Nephron (organoid): ENCODE data around the gene SLIT1.

ENCODE experiments used
- H3K27ac Mint-ChIP-seq, 3 experiments: 2 replicates each; pipeline ENCODE4 v1.8.0; 2020; ENCODE audit warnings: mixed read lengths in 3 of 3, mild to moderate bottlenecking in 2 of 3, moderate library complexity in 1 of 3
- H3K27me3 Mint-ChIP-seq: 2 replicates; pipeline ENCODE4 v1.8.0; 2021; ENCODE audit warnings: low read depth, mild to moderate bottlenecking, moderate library complexity, mixed read lengths
- H3K36me3 Mint-ChIP-seq: 2 replicates; pipeline ENCODE4 v1.8.0; 2020; ENCODE audit warnings: low read depth, mixed read lengths
- H3K4me1 Mint-ChIP-seq: 2 replicates; pipeline ENCODE4 v1.8.0; 2020; ENCODE audit warnings: mixed read lengths
- H3K4me3 Mint-ChIP-seq, 3 experiments: 2 replicates each; pipeline ENCODE4 v1.8.0; 2020; ENCODE audit warnings: mild to moderate bottlenecking in 3 of 3, mixed read lengths in 3 of 3, moderate library complexity in 2 of 3
- H3K9me3 Mint-ChIP-seq: 2 replicates; pipeline ENCODE4 v1.8.0; 2020; ENCODE audit warnings: mixed read lengths
- CTCF ChIP-seq, 3 experiments: fragments of 200-600 bp; sonication (generic); IDR thresholded peaks; one replicate each; pipeline ENCODE4 v1.5.0; 2021; ENCODE audit warnings: antibody characterized with exemption in 3 of 3; ENCODE audit not compliant: unreplicated experiment in 3 of 3

The SLIT1 gene

GRCh38 chr10:97017474-97017903, 168.3 kb downstream of the SLIT1 start:
- Mint-ChIP-seq H3K4me1 (peaks cover 10% of the 10 kb centered on the region), H3K27ac (no peak overlapping the region), H3K36me3 (no peaks in the 10 kb centered on the region), H3K27me3 (peaks cover 14% of the 10 kb centered on the region), H3K4me3 (no peak overlapping the region), H3K9me3 (no peaks in the 10 kb centered on the region)
- no peak for TF ChIP-seq CTCF (IDR thresholded peaks at IDR 0.05; ENCODE audit: unreplicated experiment in 3 of 3)

GRCh38 chr10:97016728-97017473, 168.9 kb downstream of the SLIT1 start:
- Mint-ChIP-seq H3K9me3 (peaks cover 2% of the 10 kb centered on the region), H3K27me3 (peaks cover 11% of the 10 kb centered on the region), H3K27ac (no peak overlapping the region), H3K4me1 (peaks cover 10% of the 10 kb centered on the region), H3K36me3 (no peaks in the 10 kb centered on the region), H3K4me3 (no peak overlapping the region)
- no peak for TF ChIP-seq CTCF (IDR thresholded peaks at IDR 0.05; ENCODE audit: unreplicated experiment in 3 of 3)

- Mint-ChIP-seq H3K27me3 (peaks cover 3% of the 10 kb centered on the region), H3K4me3 (no peak overlapping the region), H3K36me3 (peaks cover 2% of the 10 kb centered on the region), H3K9me3 (peaks cover 5% of the 10 kb centered on the region), H3K27ac (no peak overlapping the region), H3K4me1 (peaks cover 2% of the 10 kb centered on the region)
- TF ChIP-seq CTCF (IDR thresholded peaks at IDR 0.05; ENCODE audit: unreplicated experiment in 3 of 3) = no peak
Observed at GRCh38 chr10:97015240-97015639, 170.5 kb downstream of the SLIT1 start.

GRCh38 chr10:97013983-97014382, 171.8 kb downstream of the SLIT1 start:
- TF ChIP-seq CTCF (IDR thresholded peaks at IDR 0.05; ENCODE audit: unreplicated experiment in 3 of 3) = no peak
- H3K9me3 Mint-ChIP-seq = peaks cover 8% of the 10 kb centered on the region
- peaks cover 6% of the 10 kb centered on the region for H3K36me3 Mint-ChIP-seq
- no peak overlapping the region for H3K27ac Mint-ChIP-seq
- peaks cover 3% of the 10 kb centered on the region for H3K27me3 Mint-ChIP-seq
- H3K4me3 Mint-ChIP-seq = no peak overlapping the region
- no peaks in the 10 kb centered on the region for H3K4me1 Mint-ChIP-seq

- Mint-ChIP-seq H3K27me3 (peaks cover 3% of the 10 kb centered on the region), H3K27ac (no peak overlapping the region), H3K9me3 (peaks cover 8% of the 10 kb centered on the region), H3K36me3 (peaks cover 6% of the 10 kb centered on the region), H3K4me3 (no peak overlapping the region), H3K4me1 (no peaks in the 10 kb centered on the region)
- TF ChIP-seq CTCF (IDR thresholded peaks at IDR 0.05; ENCODE audit: unreplicated experiment in 3 of 3) = no peak
Observed at GRCh38 chr10:97013568-97013967, 172.2 kb downstream of the SLIT1 start.

GRCh38 chr10:97012470-97012869, 173.3 kb downstream of the SLIT1 start:
- H3K4me1 Mint-ChIP-seq = no peaks in the 10 kb centered on the region
- peaks cover 12% of the 10 kb centered on the region for H3K9me3 Mint-ChIP-seq
- no peak for TF ChIP-seq CTCF (IDR thresholded peaks at IDR 0.05; ENCODE audit: unreplicated experiment in 3 of 3)
- no peak overlapping the region for H3K4me3 Mint-ChIP-seq
- peaks cover 7% of the 10 kb centered on the region for H3K36me3 Mint-ChIP-seq
- H3K27ac Mint-ChIP-seq = no peak overlapping the region
- H3K27me3 Mint-ChIP-seq = peaks cover 3% of the 10 kb centered on the region
